Lower leg skin (tissue), 3 donors: ENCODE data around the gene PNMA8C.

Source experiments
- POLR2A ChIP-seq, 2 donors: fragments of 450-650 bp; IDR thresholded peaks; one replicate each; pipeline ENCODE4 v1.6.1; 2016 to 2017; ENCODE audit warnings: antibody characterized with exemption in 2 of 2, mild to moderate bottlenecking in 1 of 2, moderate library complexity in 1 of 2
- TF ChIP-seq, protein P1 (sequence below), 3 donors: fragments of 450-650 bp; IDR thresholded peaks; one replicate each; pipeline ENCODE4 v1.5.1; 2016; ENCODE audit warnings: antibody characterized with exemption in 3 of 3, mild to moderate bottlenecking in 3 of 3, moderate library complexity in 2 of 3

- TF ChIP-seq, protein P1, sequence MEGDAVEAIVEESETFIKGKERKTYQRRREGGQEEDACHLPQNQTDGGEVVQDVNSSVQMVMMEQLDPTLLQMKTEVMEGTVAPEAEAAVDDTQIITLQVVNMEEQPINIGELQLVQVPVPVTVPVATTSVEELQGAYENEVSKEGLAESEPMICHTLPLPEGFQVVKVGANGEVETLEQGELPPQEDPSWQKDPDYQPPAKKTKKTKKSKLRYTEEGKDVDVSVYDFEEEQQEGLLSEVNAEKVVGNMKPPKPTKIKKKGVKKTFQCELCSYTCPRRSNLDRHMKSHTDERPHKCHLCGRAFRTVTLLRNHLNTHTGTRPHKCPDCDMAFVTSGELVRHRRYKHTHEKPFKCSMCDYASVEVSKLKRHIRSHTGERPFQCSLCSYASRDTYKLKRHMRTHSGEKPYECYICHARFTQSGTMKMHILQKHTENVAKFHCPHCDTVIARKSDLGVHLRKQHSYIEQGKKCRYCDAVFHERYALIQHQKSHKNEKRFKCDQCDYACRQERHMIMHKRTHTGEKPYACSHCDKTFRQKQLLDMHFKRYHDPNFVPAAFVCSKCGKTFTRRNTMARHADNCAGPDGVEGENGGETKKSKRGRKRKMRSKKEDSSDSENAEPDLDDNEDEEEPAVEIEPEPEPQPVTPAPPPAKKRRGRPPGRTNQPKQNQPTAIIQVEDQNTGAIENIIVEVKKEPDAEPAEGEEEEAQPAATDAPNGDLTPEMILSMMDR (IDR thresholded peaks at IDR 0.05): no peak
- TF ChIP-seq POLR2A (IDR thresholded peaks at IDR 0.05): no peak
Observed at GRCh38 chr19:46431824-46432223, 3.1 kb upstream of the PNMA8C start.
